Measurements from ENCODE around the gene ODF2L.

The ODF2L gene

DNA sequence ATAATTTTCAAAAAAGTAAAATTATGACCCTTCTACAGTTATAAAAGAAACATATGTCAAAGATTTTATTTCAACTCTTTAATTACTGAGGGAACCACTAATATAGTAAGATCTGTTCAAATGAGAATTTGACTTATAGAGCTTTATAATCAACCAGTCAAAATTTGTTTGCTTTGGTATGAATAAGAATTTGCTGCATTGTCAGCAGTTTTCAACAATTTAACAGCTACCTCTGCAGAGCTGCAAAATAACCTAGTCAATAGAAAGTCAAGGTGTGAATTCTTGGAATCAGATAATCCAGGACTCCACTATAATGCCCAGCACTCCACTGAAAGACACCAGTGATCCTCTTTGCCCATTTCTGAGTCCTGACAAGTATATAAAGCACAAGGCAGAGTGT, 78.2 kb downstream of the ODF2L start:
- no peak for TF ChIP-seq ZNF274 (IDR thresholded peaks at IDR 0.05; ENCODE audit: low read depth, low read length)
- no peak overlapping the region for H3K4me3 ChIP-seq (ENCODE audit: low read length)

DNA sequence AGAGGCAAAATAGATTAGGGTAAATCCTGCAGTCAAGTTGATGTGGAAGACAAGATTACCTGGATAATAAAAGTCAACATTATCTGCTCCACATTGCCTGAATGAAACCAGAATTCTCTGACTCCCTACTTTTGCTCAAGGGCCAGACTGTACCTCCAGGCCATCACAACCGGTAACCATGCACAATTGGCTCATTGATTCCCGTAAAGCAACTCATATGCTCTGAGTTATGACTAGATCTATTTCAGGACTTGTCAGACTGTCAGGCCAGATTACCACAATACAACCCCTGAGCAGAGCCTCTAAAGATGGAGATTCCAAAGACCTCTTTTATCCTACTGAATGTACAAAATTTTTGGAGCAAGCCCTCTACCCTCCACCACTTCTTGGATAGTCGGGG, 90.4 kb downstream of the ODF2L start:
- no peak overlapping the region for H3K4me3 ChIP-seq (ENCODE audit: low read length)
- no peak for TF ChIP-seq ZNF274 (IDR thresholded peaks at IDR 0.05; ENCODE audit: low read depth, low read length)

DNA sequence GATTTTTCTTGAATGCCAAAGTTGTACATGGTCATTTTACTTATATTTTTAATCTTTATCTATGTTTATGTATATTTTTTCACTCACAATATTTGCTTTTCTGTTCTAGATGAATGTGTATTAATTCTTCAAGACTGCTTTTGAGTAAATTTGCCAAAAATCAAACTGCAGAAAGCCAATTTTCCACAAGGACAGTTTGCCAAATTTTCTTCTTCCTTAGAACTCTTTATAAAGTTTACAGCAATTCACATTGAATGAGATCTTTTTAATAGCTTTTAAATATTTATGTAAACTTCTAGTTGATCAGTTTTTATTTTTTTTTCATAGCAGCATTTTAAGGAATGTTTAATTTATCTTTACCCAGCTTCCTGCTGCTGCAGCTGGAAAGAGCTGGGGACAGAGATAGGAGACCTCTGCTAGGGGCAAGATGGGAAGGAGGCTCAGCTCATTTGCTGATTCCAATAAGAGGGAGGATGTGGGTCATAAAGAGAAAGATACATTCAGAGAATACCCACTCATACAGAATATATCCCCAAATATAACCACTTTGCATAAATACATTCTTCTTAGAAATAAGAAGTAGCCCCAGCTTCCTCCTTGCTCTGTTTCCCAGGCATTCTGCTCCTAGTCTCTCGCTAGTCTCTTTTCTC, 93.0 kb downstream of the ODF2L start:
- H3K4me3 ChIP-seq (ENCODE audit: low read length) = no peak overlapping the region
- TF ChIP-seq ZNF274 (IDR thresholded peaks at IDR 0.05; ENCODE audit: low read depth, low read length) = no peak

All from GM08714 (cell line).